ENCODE results near the gene ODAD3. TPM values are rescaled to one million over a fixed set of nuclear protein-coding genes. Genes with fewer than 3 reads are reported as not detected.

Gene ODAD3
- total RNA-seq: under 0.01 and 0.89 TPM in 2 replicates

DNA sequence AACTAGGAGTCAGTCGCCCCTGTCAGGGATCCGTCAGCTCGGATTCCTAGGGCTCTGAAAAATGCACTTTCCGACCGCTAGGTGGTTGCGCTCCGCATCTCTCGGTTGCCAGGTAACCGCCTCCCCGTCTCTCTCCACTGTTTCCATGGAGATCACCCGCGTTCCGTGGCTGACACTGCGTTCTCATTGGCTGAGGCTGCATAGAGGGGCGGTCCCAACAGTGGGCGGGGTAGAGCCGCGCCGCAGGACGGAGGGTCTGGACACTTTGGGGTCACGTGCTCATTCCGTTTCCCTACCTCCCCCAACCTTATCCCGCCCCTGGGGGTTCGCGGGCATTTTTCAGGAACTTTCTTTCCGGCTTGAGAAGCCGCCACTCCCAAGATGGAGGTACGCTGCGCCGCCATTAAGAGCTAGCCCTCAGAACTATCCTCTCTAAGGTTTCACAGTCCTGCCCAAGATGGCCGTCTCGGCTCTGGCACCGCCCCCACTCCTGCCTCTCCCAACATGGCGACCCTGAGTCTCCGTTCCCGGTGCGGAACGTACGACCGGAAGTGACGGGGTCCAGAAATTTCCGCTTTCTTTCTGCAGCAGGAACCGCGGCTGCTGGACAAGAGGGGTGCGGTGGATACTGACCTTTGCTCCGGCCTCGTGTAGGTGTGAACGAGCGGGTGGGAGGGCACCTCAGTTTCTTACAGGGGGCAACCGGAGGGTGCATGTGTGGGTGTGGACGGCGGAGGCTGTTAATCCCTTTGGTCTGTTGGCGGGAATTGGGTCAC lies at the start of gene ODAD3, which contains the start of gene PRKCSH:
Gene ODAD3, minus strand, starts transcription at position 65 of the 776 bp plus-strand sequence. CDS start 105 bp downstream, outside the sequence.
Gene PRKCSH, plus strand, starts transcription at position 579 of the 776 bp plus-strand sequence. CDS start 483 bp downstream, outside the sequence.

DNA sequence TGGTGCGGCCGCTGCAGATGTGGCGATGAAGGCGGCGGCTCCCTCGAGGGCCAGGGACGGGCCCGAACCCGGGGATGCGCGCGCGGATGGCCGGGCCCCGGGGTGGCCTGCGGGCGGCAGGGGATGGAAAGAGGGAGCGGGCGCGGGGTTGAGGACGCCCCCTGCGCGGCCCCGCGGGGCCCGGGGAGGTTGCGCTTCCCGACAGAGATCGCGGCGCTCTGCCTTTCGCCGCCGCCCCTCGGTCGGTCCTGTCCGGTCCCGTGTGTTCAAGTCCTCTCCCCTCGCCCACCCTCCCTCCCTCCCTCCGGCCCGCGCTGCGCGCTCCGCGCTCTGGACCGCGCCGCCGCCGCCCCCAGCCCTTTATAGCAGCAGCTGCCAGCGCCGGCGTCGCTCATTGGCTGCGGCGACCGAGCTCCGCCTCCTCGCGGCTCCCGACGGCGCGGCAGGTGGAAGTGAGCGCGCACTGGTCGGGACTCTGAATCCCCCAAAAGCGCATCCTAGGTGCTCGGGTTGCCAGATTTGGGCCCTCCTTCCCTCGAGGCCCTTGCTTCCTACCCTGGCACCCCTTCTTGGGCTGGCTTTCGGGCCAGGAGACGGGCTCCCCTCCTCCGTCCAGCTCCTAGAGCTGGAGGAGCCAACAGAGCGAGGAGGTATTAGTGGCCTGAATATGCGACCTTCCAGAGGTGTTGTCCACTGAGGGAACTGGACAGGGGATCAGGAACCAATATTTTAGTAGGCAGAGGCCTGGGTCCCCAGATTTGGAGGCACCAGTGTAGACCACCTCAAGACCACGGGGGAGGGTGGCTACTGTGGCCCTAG lies 46.0 kb upstream of the ODAD3 start, which contains the start of gene ELAVL3:
Gene ELAVL3, minus strand, starts transcription at position 332 of the 819 bp plus-strand sequence. CDS start 438 bp downstream, outside the sequence.

DNA sequence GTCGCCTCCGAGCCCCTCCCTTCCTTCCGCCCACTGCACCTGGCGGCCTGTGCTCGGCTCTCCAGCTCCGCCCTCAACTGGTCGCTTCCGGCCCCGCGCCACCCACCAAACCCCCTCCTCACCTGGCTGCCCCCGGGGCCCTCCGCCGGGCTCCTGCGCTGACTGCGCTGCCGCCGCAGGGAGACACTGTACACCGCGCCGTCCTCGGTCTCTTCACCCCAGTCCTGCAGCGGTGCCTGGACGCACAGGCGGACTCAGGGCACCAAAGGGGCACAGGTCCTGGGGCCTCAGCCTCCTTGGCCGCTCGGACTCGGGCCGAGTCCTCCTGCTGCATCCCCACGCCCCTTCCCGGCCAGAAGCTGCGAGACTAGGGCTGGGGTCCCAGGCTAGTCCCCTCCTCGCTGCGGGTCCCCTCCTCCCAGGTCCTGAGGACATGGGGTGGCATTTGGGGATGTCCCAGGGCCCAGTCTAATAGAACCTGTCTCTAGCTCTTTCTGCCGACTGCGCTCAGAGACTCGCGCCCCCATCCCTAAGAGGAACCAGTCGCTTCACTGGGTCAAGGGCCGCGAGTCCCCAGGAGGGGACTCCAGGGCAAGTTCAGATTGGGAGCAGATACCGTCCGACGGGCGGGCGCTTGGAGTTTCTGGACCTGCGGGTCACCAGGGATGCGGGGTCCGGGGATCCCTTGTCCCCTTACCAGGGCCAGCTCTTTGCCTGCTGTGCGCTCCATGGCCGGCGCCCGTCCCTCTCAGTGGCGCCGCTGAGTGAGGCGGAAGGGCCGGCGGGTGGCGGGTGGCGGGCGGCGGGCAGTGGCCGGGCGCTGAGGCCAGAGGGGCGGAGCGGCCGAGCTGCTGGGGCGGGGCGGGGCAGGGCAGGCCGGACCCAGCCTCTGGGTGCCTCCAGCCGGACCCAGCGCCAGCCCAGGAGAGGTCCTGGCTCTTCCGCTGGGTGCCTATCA lies 16.1 kb downstream of the ODAD3 start, which contains the start of gene RGL3:
Gene RGL3, minus strand, starts transcription at position 766 of the 958 bp plus-strand sequence. Its CDS starts 36 bp downstream, at position 730.

DNA sequence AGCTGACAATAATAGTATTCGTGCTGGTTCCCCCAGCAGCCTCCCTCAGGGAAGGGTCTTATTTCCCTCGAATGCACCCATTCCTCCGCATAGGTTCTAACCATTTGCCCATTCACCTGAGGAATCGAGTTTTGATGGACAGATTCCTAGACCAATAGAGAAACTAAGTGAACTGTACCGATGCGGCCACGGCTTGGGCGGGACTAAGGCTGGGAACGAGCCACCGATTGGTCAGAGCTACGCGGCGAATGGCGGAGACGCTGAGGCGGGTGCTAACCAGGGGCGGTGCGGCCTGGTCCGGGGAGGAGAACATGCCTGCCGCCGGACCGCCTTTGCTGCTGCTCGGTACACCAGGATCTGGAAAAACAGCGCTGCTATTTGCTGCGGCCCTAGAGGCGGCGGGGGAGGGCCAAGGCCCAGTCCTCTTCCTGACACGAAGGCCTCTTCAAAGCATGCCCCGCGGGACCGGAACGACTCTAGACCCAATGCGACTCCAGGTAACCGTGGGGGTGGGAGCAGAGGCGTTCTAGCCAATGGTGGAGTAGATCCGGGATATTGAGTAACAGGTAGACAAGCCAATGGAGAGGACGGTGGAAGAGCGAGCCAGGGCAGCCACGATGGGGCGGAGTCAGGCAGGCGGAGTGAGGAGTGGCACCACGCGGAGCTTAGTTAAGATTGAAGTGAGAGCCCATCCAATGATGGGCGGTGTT lies 60.3 kb downstream of the ODAD3 start, which contains the start of gene SWSAP1:
Gene SWSAP1, plus strand, starts transcription at position 234 of the 710 bp plus-strand sequence. Its CDS starts 15 bp downstream, at position 249.

Other genes starting within 250 kb of the ODAD3 start
- gene KANK2, start 237.6 kb downstream of the ODAD3 start, total RNA-seq: 294 and 298 TPM in 2 replicates
- gene ANGPTL8, start 195.5 kb downstream of the ODAD3 start, total RNA-seq: not detected in 2 replicates
- 25.2 and 26.8 TPM in 2 replicates for gene DOCK6, start 172.6 kb downstream of the ODAD3 start, total RNA-seq
- gene TSPAN16, start 139.0 kb downstream of the ODAD3 start, total RNA-seq: not detected in 2 replicates
- 6.6 and 9.0 TPM in 2 replicates for gene RAB3D, start 95.5 kb downstream of the ODAD3 start, total RNA-seq
- 181 and 221 TPM in 2 replicates for gene TMEM205, start 88.9 kb downstream of the ODAD3 start, total RNA-seq
- gene CCDC159, start 88.6 kb downstream of the ODAD3 start, total RNA-seq: 12.6 and 12.7 TPM in 2 replicates
- gene PLPPR2, start 79.7 kb downstream of the ODAD3 start, total RNA-seq: 21.4 and 33.2 TPM in 2 replicates
- 1.7 and 2.5 TPM in 2 replicates for gene SWSAP1, start 60.5 kb downstream of the ODAD3 start, total RNA-seq
- 9.0 and 13.8 TPM in 2 replicates for gene EPOR, start 50.8 kb downstream of the ODAD3 start, total RNA-seq
- gene RGL3, start 15.8 kb downstream of the ODAD3 start, total RNA-seq: not detected in 2 replicates
- 183 and 227 TPM in 2 replicates for gene PRKCSH, start 514 bp upstream of the ODAD3 start, total RNA-seq
- not detected in 2 replicates for gene ELAVL3, start 45.9 kb upstream of the ODAD3 start, total RNA-seq
- 3.2 and 7.8 TPM in 2 replicates for gene ZNF653, start 70.7 kb upstream of the ODAD3 start, total RNA-seq
- gene ECSIT, start 94.0 kb upstream of the ODAD3 start, total RNA-seq: 43.2 and 46.1 TPM in 2 replicates
- 5.5 and 10.3 TPM in 2 replicates for gene CNN1, start 103.7 kb upstream of the ODAD3 start, total RNA-seq
- gene ELOF1, start 124.1 kb upstream of the ODAD3 start, total RNA-seq: 46.3 and 65.7 TPM in 2 replicates
- gene ACP5, start 142.5 kb upstream of the ODAD3 start, total RNA-seq: not detected in 2 replicates
- 8.1 and 8.7 TPM in 2 replicates for gene ZNF627, start 162.4 kb upstream of the ODAD3 start, total RNA-seq

Data from myometrial cell (primary cell).